ENCODE measurements around the gene AZGP1.
"Not testable (repeated sequence)": the region's sequence is repeated elsewhere in the genome, so short reads cannot be mapped to it uniquely, and the experiment has no call there.

Gene AZGP1

GRCh38 chr7:99938296-99938695, 37.5 kb downstream of the AZGP1 start:
- H3K4me2 ChIP-seq (ENCODE audit: low read depth, low read length), result no peak overlapping the region
- no peak overlapping the region for H3K4me3 ChIP-seq (ENCODE audit: low read length)
- no peak overlapping the region for H3K9ac ChIP-seq (ENCODE audit: low read length)
- no peak overlapping the region for H2AFZ ChIP-seq (ENCODE audit: low read length)
- no peaks in the 10 kb centered on the region for H3K36me3 ChIP-seq (replicated peaks; ENCODE audit: insufficient read depth, low read length)
- H3K27me3 ChIP-seq (replicated peaks; ENCODE audit: insufficient read depth, low read length), result peaks cover 40% of the 10 kb centered on the region
- H4K20me1 ChIP-seq (ENCODE audit: insufficient read depth, low read length), result no peaks in the 10 kb centered on the region
- H3K9me2 ChIP-seq (replicated peaks; ENCODE audit: insufficient read depth, low read length), result no peaks in the 10 kb centered on the region
- DNase-seq, result no peak
- no peaks in the 10 kb centered on the region for H3K4me1 ChIP-seq (ENCODE audit: low read length)
- no peak overlapping the region for H3K27ac ChIP-seq (ENCODE audit: low read length)
- TF ChIP-seq EZH2 (optimal IDR thresholded peaks at IDR 0.05; ENCODE audit: low read depth, low read length), result no peak
- TF ChIP-seq, protein P1, sequence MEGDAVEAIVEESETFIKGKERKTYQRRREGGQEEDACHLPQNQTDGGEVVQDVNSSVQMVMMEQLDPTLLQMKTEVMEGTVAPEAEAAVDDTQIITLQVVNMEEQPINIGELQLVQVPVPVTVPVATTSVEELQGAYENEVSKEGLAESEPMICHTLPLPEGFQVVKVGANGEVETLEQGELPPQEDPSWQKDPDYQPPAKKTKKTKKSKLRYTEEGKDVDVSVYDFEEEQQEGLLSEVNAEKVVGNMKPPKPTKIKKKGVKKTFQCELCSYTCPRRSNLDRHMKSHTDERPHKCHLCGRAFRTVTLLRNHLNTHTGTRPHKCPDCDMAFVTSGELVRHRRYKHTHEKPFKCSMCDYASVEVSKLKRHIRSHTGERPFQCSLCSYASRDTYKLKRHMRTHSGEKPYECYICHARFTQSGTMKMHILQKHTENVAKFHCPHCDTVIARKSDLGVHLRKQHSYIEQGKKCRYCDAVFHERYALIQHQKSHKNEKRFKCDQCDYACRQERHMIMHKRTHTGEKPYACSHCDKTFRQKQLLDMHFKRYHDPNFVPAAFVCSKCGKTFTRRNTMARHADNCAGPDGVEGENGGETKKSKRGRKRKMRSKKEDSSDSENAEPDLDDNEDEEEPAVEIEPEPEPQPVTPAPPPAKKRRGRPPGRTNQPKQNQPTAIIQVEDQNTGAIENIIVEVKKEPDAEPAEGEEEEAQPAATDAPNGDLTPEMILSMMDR (IDR thresholded peaks at IDR 0.05; ENCODE audit: low read length), result no peak
- no peak for TF ChIP-seq EZH2phosphoT487 (IDR thresholded peaks at IDR 0.05; ENCODE audit: low read length)
- H3K9me3 ChIP-seq (replicated peaks; ENCODE audit: insufficient read depth, low read length), result no peaks in the 10 kb centered on the region
- no peaks in the 10 kb centered on the region for H3K79me2 ChIP-seq (ENCODE audit: low read length)
- H3F3A ChIP-seq (ENCODE audit: insufficient read depth, low read length), result no peaks in the 10 kb centered on the region

GRCh38 chr7:99935009-99935408, 40.8 kb downstream of the AZGP1 start:
- not testable (repeated sequence) for DNase-seq; H3K9me2 ChIP-seq (replicated peaks; ENCODE audit: insufficient read depth, low read length); H3K4me2 ChIP-seq (ENCODE audit: low read depth, low read length); H3K9ac ChIP-seq (ENCODE audit: low read length); H2AFZ ChIP-seq (ENCODE audit: low read length); H4K20me1 ChIP-seq (ENCODE audit: insufficient read depth, low read length); H3K36me3 ChIP-seq (replicated peaks; ENCODE audit: insufficient read depth, low read length); H3K79me2 ChIP-seq (ENCODE audit: low read length); H3K9me3 ChIP-seq (replicated peaks; ENCODE audit: insufficient read depth, low read length); H3K4me3 ChIP-seq (ENCODE audit: low read length); H3K4me1 ChIP-seq (ENCODE audit: low read length); H3F3A ChIP-seq (ENCODE audit: insufficient read depth, low read length); H3K27ac ChIP-seq (ENCODE audit: low read length)
- H3K27me3 ChIP-seq (replicated peaks; ENCODE audit: insufficient read depth, low read length), result peaks cover 50% of the 10 kb centered on the region

DNA sequence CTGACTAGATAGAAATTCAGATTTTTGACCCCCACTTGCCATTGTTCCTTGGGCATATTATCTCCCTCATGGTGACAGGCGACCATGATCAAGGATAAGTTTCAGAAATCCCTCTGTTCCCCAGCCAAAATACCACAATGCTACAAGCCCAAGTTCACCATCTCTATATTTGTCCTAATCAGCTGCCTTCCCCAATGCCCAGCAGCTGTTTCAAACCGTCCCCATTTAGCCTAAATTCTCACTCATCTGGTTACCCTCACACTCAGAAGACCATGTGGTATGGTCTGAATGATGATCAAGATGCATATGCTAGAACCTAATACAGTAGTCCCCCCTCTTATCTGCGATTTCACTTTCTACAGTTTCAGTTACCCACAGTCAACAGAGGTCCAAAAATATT, 45.5 kb downstream of the AZGP1 start:
- no peak for TF ChIP-seq EZH2 (optimal IDR thresholded peaks at IDR 0.05; ENCODE audit: low read depth, low read length)
- TF ChIP-seq, protein P1 (IDR thresholded peaks at IDR 0.05; ENCODE audit: low read length), result no peak
- TF ChIP-seq EZH2phosphoT487 (IDR thresholded peaks at IDR 0.05; ENCODE audit: low read length), result no peak
- no peak for DNase-seq

GRCh38 chr7:99929730-99930053, 46.1 kb downstream of the AZGP1 start:
- Histone ChIP-seq H3K9me3 (replicated peaks; ENCODE audit: insufficient read depth, low read length) (no peaks in the 10 kb centered on the region), H3K36me3 (replicated peaks; ENCODE audit: insufficient read depth, low read length) (no peaks in the 10 kb centered on the region), H3F3A (ENCODE audit: insufficient read depth, low read length) (no peaks in the 10 kb centered on the region), H3K27me3 (replicated peaks; ENCODE audit: insufficient read depth, low read length) (peaks cover 54% of the 10 kb centered on the region), H3K27ac (ENCODE audit: low read length) (no peak overlapping the region), H4K20me1 (ENCODE audit: insufficient read depth, low read length) (no peaks in the 10 kb centered on the region), H2AFZ (ENCODE audit: low read length) (peak overlapping the region; percentile 6), H3K4me3 (ENCODE audit: low read length) (peak overlapping the region; percentile 48; the same call in 1 of the 2 replicates), H3K4me1 (ENCODE audit: low read length) (peaks cover 9% of the 10 kb centered on the region; the same call in 1 of the 2 replicates), H3K79me2 (ENCODE audit: low read length) (no peaks in the 10 kb centered on the region), H3K9me2 (replicated peaks; ENCODE audit: insufficient read depth, low read length) (no peaks in the 10 kb centered on the region), H3K4me2 (ENCODE audit: low read depth, low read length) (peak overlapping the region; percentile 62; the same call in 1 of the 2 replicates), H3K9ac (ENCODE audit: low read length) (no peak overlapping the region)
- TF ChIP-seq, protein P1 (IDR thresholded peaks at IDR 0.05; ENCODE audit: low read length), result no peak
- no peak for TF ChIP-seq EZH2 (optimal IDR thresholded peaks at IDR 0.05; ENCODE audit: low read depth, low read length)
- TF ChIP-seq EZH2phosphoT487 (IDR thresholded peaks at IDR 0.05; ENCODE audit: low read length), result no peak
- no peak for DNase-seq

More for the DNA sequence above, 45.5 kb downstream of the AZGP1 start:
- peaks cover 9% of the 10 kb centered on the region; the same call in 1 of the 2 replicates for H3K4me1 ChIP-seq (ENCODE audit: low read length)
- H3K27ac ChIP-seq (ENCODE audit: low read length), result no peak overlapping the region
- H3K9me2 ChIP-seq (replicated peaks; ENCODE audit: insufficient read depth, low read length), result no peaks in the 10 kb centered on the region
- peaks cover 59% of the 10 kb centered on the region for H3K27me3 ChIP-seq (replicated peaks; ENCODE audit: insufficient read depth, low read length)
- no peaks in the 10 kb centered on the region for H3K79me2 ChIP-seq (ENCODE audit: low read length)
- no peaks in the 10 kb centered on the region for H3K9me3 ChIP-seq (replicated peaks; ENCODE audit: insufficient read depth, low read length)
- H4K20me1 ChIP-seq (ENCODE audit: insufficient read depth, low read length), result no peaks in the 10 kb centered on the region
- no peaks in the 10 kb centered on the region for H3K36me3 ChIP-seq (replicated peaks; ENCODE audit: insufficient read depth, low read length)
- H3K9ac ChIP-seq (ENCODE audit: low read length), result no peak overlapping the region
- no peaks in the 10 kb centered on the region for H3F3A ChIP-seq (ENCODE audit: insufficient read depth, low read length)
- H3K4me3 ChIP-seq (ENCODE audit: low read length), result no peak overlapping the region
- no peak overlapping the region for H2AFZ ChIP-seq (ENCODE audit: low read length)
- H3K4me2 ChIP-seq (ENCODE audit: low read depth, low read length), result no peak overlapping the region

All from MM.1S (cell line).